ENCODE data around the gene RAB15.

The RAB15 gene

GRCh38 chr14:64992328-64992885 lies 20.3 kb upstream of the RAB15 start:
- no peak for TF ChIP-seq TAF1 (IDR thresholded peaks at IDR 0.05; ENCODE audit: borderline replicate concordance, insufficient read depth, low read length)
- TF ChIP-seq REST (IDR thresholded peaks at IDR 0.05; ENCODE audit: insufficient read depth in 1 of 2, low read depth in 2 of 2, low read length in 2 of 2) = no peak
- no peak for TF ChIP-seq SIN3A (IDR thresholded peaks at IDR 0.05; ENCODE audit: borderline replicate concordance, insufficient read depth, low read length)

GRCh38 chr14:64990939-64991338 lies 18.8 kb upstream of the RAB15 start:
- TF ChIP-seq SIN3A (IDR thresholded peaks at IDR 0.05; ENCODE audit: borderline replicate concordance, insufficient read depth, low read length) (no peak), TAF1 (IDR thresholded peaks at IDR 0.05; ENCODE audit: borderline replicate concordance, insufficient read depth, low read length) (no peak), FOXP2 (optimal IDR thresholded peaks at IDR 0.05; ENCODE audit: borderline replicate concordance, extremely low read depth, extremely low read length, insufficient read depth) (no peak), REST (IDR thresholded peaks at IDR 0.05; ENCODE audit: insufficient read depth in 1 of 2, low read depth in 2 of 2, low read length in 2 of 2) (no peak), POLR2AphosphoS5 (IDR thresholded peaks at IDR 0.05; ENCODE audit: low read depth, low read length) (no peak)

GRCh38 chr14:64990296-64990695 lies 18.2 kb upstream of the RAB15 start:
- TF ChIP-seq POLR2AphosphoS5 (IDR thresholded peaks at IDR 0.05; ENCODE audit: low read depth, low read length) = no peak
- no peak for TF ChIP-seq SIN3A (IDR thresholded peaks at IDR 0.05; ENCODE audit: borderline replicate concordance, insufficient read depth, low read length)
- TF ChIP-seq TAF1 (IDR thresholded peaks at IDR 0.05; ENCODE audit: borderline replicate concordance, insufficient read depth, low read length) = no peak
- TF ChIP-seq REST (IDR thresholded peaks at IDR 0.05; ENCODE audit: insufficient read depth in 1 of 2, low read depth in 2 of 2, low read length in 2 of 2) = no peak
- no peak for TF ChIP-seq FOXP2 (optimal IDR thresholded peaks at IDR 0.05; ENCODE audit: borderline replicate concordance, extremely low read depth, extremely low read length, insufficient read depth)

GRCh38 chr14:64987438-64987767 lies 15.3 kb upstream of the RAB15 start:
- no peak for TF ChIP-seq REST (IDR thresholded peaks at IDR 0.05; ENCODE audit: insufficient read depth in 1 of 2, low read depth in 2 of 2, low read length in 2 of 2)
- no peak for TF ChIP-seq POLR2AphosphoS5 (IDR thresholded peaks at IDR 0.05; ENCODE audit: low read depth, low read length)
- no peak for TF ChIP-seq SIN3A (IDR thresholded peaks at IDR 0.05; ENCODE audit: borderline replicate concordance, insufficient read depth, low read length)
- no peak for TF ChIP-seq FOXP2 (optimal IDR thresholded peaks at IDR 0.05; ENCODE audit: borderline replicate concordance, extremely low read depth, extremely low read length, insufficient read depth)
- no peak for TF ChIP-seq TAF1 (IDR thresholded peaks at IDR 0.05; ENCODE audit: borderline replicate concordance, insufficient read depth, low read length)
